Measurements from ENCODE around the gene FASN. TPM values are rescaled to one million over a fixed set of nuclear protein-coding genes. Genes with fewer than 3 reads are reported as not detected.

Gene FASN
- polyA plus RNA-seq, 1 of the 3 experiments (the other 2 are of a cell fraction): 55.1 TPM

DNA sequence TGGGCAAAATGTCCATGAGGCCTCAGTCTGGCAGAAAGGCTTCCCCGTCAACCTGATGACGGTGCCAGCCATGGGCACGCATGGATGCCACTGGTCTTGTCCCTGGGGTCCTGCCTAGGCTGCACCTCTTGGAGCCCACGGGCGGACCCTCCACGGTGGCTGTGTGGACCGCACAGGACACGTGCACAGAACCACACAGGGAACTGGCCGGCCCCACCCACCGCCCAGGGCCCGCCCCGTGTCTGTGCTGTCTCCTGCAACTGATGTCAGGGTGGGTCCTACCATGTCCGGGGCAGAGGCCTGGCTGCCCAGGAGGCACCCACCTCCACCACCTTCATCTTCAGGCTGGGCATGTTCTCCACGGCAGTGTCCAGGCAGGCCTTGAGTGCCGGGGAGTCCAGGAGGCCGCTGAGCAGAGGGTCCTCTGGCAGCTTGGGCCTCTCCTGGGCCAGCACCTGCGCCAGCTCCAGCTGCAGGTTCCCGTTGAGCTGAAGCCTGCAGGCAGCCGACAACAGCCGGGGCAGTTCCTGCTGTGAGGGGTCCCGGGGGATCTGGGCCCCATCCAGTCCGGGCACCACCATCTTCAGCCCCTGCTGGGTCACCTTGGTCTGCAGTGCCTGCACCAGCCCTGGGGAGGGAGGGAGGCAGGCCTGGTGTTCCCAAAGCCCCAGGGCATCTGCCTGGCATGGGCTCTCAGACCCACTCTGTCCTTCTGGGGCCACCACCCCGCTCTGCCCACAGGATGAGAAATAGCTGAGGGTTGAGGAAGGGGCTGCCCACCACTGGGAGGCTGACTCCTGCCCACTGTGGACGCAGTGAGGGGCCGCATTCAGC lies 11.9 kb downstream of the FASN start:
- Histone ChIP-seq H3K79me2 (ENCODE audit: insufficient read depth) (no peaks in the 10 kb centered on the region), H3K4me3 (ENCODE audit: low read depth in 2 of 2, low read length in 1 of 2) (no peak overlapping the region), H2AFZ (ENCODE audit: low read depth) (no peak overlapping the region), H3K4me2 (no peak overlapping the region), H3K27ac (ENCODE audit: low read depth in 2 of 2, low read length in 1 of 2) (no peak overlapping the region), H3K36me3 (replicated peaks in 1 of 2; ENCODE audit: control insufficient read depth in 1 of 2, insufficient read depth in 2 of 2, low read length in 1 of 2) (peaks cover 21 to 98% of the 10 kb centered on the region in 2 experiments), H3K27me3 (ENCODE audit: insufficient read depth) (no peaks in the 10 kb centered on the region), H3K9me3 (no peaks in the 10 kb centered on the region), H3K9me2 (no peaks in the 10 kb centered on the region), H4K20me1 (ENCODE audit: insufficient read depth) (no peaks in the 10 kb centered on the region), H3F3A (replicated peaks; ENCODE audit: insufficient read depth) (no peaks in the 10 kb centered on the region), H3K9ac (no peak overlapping the region), H3K4me1 (ENCODE audit: control insufficient read depth in 1 of 2, insufficient read depth in 2 of 2, low read depth in 1 of 2, low read length in 1 of 2) (no peaks in the 10 kb centered on the region)
- 94% methylated on average over 17 of the region's 25 CpGs for WGBS (ENCODE audit: low lambda C conversion rate)
- no peak for TF ChIP-seq MXI1 (IDR thresholded peaks at IDR 0.05; ENCODE audit: low read depth, low read length)
- no peak for TF ChIP-seq SMC3 (IDR thresholded peaks at IDR 0.05; ENCODE audit: low read depth, low read length)
- TF ChIP-seq RXRA (IDR thresholded peaks at IDR 0.05; ENCODE audit: borderline replicate concordance, low read depth): no peak
- TF ChIP-seq, protein P1, sequence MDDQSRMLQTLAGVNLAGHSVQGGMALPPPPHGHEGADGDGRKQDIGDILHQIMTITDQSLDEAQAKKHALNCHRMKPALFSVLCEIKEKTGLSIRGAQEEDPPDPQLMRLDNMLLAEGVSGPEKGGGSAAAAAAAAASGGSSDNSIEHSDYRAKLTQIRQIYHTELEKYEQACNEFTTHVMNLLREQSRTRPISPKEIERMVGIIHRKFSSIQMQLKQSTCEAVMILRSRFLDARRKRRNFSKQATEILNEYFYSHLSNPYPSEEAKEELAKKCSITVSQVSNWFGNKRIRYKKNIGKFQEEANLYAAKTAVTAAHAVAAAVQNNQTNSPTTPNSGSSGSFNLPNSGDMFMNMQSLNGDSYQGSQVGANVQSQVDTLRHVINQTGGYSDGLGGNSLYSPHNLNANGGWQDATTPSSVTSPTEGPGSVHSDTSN (IDR thresholded peaks at IDR 0.05): no peak
- no peak for DNase-seq
- CTCF ChIA-PET: interaction anchor here (0.7 to 2.3 kb wide), 2 partner anchors 12 to 55 kb away, joined by 4 to 9 read pairs; partner anchors contain the start of genes FASN and RAC3
- POLR2A ChIA-PET: interaction anchor here (0.7 to 1.2 kb wide), 4 partner anchors 9 to 30 kb away, joined by 3 to 5 read pairs (median 3); no protein-coding TSS in a partner anchor

DNA sequence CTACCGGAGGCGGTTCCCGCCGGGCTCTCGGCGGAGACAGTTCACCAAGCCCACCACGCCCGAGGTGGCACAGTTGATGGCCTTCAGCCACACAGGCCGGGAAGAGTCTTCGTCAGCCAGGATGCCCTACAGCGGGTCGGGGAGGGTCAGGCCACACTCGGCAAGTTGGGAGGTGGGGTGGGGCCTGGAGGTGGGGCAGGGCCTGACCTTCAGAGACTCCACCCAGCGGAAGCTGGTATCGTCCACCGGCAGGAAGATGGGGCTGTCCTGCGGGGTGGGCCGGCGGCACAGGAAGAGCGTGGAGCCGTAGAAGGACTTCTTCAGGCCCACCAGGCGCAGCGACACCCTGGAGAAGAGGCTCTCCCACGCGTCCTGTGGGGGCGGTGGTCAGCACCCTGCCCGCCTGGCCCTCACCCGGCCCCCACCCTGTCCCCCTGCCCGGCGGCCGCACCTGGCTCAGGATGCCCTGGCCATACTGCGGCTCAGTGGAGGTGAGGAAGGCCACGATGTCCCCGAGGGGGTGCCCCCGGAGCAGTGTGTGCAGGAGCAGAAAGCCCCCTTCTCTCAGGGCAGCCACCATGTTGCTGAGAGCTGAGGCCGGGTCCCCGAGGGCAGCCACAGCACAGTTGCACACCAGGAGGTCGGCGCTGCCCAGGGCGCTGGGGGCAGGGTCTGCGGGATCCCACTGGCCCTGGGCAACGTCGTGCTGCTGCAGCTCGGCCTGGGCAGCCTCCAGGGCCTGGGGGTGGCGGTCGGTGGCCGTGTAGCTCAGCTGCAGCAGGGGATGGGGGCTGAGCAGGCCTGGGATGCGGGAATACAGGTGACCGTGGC lies 12.8 kb downstream of the FASN start:
- no peaks in the 10 kb centered on the region for H4K20me1 ChIP-seq (ENCODE audit: insufficient read depth)
- H2AFZ ChIP-seq (ENCODE audit: low read depth): no peak overlapping the region
- H3K4me3 ChIP-seq (ENCODE audit: low read depth in 2 of 2, low read length in 1 of 2): no peak overlapping the region
- no peak overlapping the region for H3K9ac ChIP-seq
- no peaks in the 10 kb centered on the region for H3K4me1 ChIP-seq (ENCODE audit: control insufficient read depth in 1 of 2, insufficient read depth in 2 of 2, low read depth in 1 of 2, low read length in 1 of 2)
- ChIA-PET CTCF (interaction anchor here (0.7 to 2.2 kb wide), 2 partner anchors 13 to 55 kb away, joined by 4 to 8 read pairs; partner anchors contain the start of gene FASN), POLR2A (interaction anchor here (1.2 kb wide), 1 partner anchor 10 kb away, joined by 3 read pairs; no protein-coding TSS in a partner anchor)
- no peak overlapping the region for H3K4me2 ChIP-seq
- no peaks in the 10 kb centered on the region for H3F3A ChIP-seq (replicated peaks; ENCODE audit: insufficient read depth)
- DNase-seq: no peak
- H3K79me2 ChIP-seq (ENCODE audit: insufficient read depth): no peaks in the 10 kb centered on the region
- no peak overlapping the region for H3K27ac ChIP-seq (ENCODE audit: low read depth in 2 of 2, low read length in 1 of 2)
- H3K9me2 ChIP-seq: no peaks in the 10 kb centered on the region
- H3K36me3 ChIP-seq (replicated peaks in 1 of 2; ENCODE audit: control insufficient read depth in 1 of 2, insufficient read depth in 2 of 2, low read length in 1 of 2): peaks cover 24 to 98% of the 10 kb centered on the region in 2 experiments
- H3K27me3 ChIP-seq (ENCODE audit: insufficient read depth): no peaks in the 10 kb centered on the region
- no peaks in the 10 kb centered on the region for H3K9me3 ChIP-seq
- no peak for TF ChIP-seq MXI1 (IDR thresholded peaks at IDR 0.05; ENCODE audit: low read depth, low read length)
- no peak for TF ChIP-seq RCOR1 (IDR thresholded peaks at IDR 0.05; ENCODE audit: low read length)
- TF ChIP-seq, protein P2, sequence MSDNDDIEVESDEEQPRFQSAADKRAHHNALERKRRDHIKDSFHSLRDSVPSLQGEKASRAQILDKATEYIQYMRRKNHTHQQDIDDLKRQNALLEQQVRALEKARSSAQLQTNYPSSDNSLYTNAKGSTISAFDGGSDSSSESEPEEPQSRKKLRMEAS (IDR thresholded peaks at IDR 0.05; ENCODE audit: low read depth): no peak
- no peak for TF ChIP-seq TEAD4 (IDR thresholded peaks at IDR 0.05; ENCODE audit: borderline replicate concordance, insufficient read depth)
- no peak for TF ChIP-seq SIN3A (IDR thresholded peaks at IDR 0.05; ENCODE audit: borderline replicate concordance, low read depth, low read length)
- no peak for TF ChIP-seq NFIC (IDR thresholded peaks at IDR 0.05; ENCODE audit: borderline replicate concordance)
- TF ChIP-seq, protein P3, sequence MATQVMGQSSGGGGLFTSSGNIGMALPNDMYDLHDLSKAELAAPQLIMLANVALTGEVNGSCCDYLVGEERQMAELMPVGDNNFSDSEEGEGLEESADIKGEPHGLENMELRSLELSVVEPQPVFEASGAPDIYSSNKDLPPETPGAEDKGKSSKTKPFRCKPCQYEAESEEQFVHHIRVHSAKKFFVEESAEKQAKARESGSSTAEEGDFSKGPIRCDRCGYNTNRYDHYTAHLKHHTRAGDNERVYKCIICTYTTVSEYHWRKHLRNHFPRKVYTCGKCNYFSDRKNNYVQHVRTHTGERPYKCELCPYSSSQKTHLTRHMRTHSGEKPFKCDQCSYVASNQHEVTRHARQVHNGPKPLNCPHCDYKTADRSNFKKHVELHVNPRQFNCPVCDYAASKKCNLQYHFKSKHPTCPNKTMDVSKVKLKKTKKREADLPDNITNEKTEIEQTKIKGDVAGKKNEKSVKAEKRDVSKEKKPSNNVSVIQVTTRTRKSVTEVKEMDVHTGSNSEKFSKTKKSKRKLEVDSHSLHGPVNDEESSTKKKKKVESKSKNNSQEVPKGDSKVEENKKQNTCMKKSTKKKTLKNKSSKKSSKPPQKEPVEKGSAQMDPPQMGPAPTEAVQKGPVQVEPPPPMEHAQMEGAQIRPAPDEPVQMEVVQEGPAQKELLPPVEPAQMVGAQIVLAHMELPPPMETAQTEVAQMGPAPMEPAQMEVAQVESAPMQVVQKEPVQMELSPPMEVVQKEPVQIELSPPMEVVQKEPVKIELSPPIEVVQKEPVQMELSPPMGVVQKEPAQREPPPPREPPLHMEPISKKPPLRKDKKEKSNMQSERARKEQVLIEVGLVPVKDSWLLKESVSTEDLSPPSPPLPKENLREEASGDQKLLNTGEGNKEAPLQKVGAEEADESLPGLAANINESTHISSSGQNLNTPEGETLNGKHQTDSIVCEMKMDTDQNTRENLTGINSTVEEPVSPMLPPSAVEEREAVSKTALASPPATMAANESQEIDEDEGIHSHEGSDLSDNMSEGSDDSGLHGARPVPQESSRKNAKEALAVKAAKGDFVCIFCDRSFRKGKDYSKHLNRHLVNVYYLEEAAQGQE (IDR thresholded peaks at IDR 0.05; ENCODE audit: low read depth, low read length): no peak
- TF ChIP-seq RFX5 (IDR thresholded peaks at IDR 0.05; ENCODE audit: low read length): no peak
- no peak for TF ChIP-seq FOXM1 (IDR thresholded peaks at IDR 0.05; ENCODE audit: low read depth)
- TF ChIP-seq NRF1 (IDR thresholded peaks at IDR 0.05; ENCODE audit: low read depth, low read length): no peak
- no peak for TF ChIP-seq TAF1 (IDR thresholded peaks at IDR 0.05; ENCODE audit: borderline replicate concordance, low read depth, low read length)
- no peak for TF ChIP-seq FOSL2 (IDR thresholded peaks at IDR 0.05; ENCODE audit: borderline replicate concordance, low read depth)
- TF ChIP-seq ELF1 (IDR thresholded peaks at IDR 0.05): no peak
- TF ChIP-seq, protein P1 (IDR thresholded peaks at IDR 0.05): no peak
- no peak for TF ChIP-seq POLR2AphosphoS5 (IDR thresholded peaks at IDR 0.05; ENCODE audit: low read depth, low read length)
- 92% methylated on average over 38 of the region's 49 CpGs for WGBS (ENCODE audit: low lambda C conversion rate)
